Mesenchymal stem cell (in vitro differentiated cells and primary cell): ENCODE data around the gene OBI1.
A peak's percentile ranks its signal among the peaks of the same experiment; 100 is the strongest.

Experiments used
- DNase-seq: peaks from one replicate; pipeline ENCODE4 v3.0.0-alpha.2; 2013
- H2AFZ ChIP-seq: one replicate; pipeline ENCODE4 v1.6.1; 2013; ENCODE audit warnings: low read depth, mild to moderate bottlenecking, control low read depth, inconsistent platforms, low read length, moderate library complexity
- H2AK5ac ChIP-seq: 2 replicates; pipeline ENCODE4 v1.6.1; 2013; ENCODE audit warnings: low read length, moderate library complexity, mild to moderate bottlenecking, inconsistent platforms; ENCODE audit not compliant: severe bottlenecking
- H2BK120ac ChIP-seq: one replicate; pipeline ENCODE4 v1.6.1; 2013; ENCODE audit warnings: low read depth, mild to moderate bottlenecking, inconsistent platforms, low read length, moderate library complexity
- H2BK12ac ChIP-seq, 2 experiments: one replicate each; pipeline ENCODE4 v1.6.1; 2013; ENCODE audit warnings: inconsistent platforms in 2 of 2, low read length in 2 of 2, mild to moderate bottlenecking in 2 of 2, moderate library complexity in 2 of 2, control low read depth in 1 of 2
- H2BK15ac ChIP-seq: one replicate; pipeline ENCODE4 v1.6.1; 2013; ENCODE audit warnings: mild to moderate bottlenecking, low read depth, inconsistent platforms; ENCODE audit not compliant: poor library complexity, severe bottlenecking
- H2BK5ac ChIP-seq: 2 replicates; pipeline ENCODE4 v1.6.1; 2013; ENCODE audit warnings: low read depth, mild to moderate bottlenecking, low read length, control low read depth, inconsistent platforms; ENCODE audit not compliant: poor library complexity, severe bottlenecking
- H3K14ac ChIP-seq, 2 experiments: one replicate each; pipeline ENCODE4 v1.6.1; 2013; ENCODE audit warnings: inconsistent platforms in 2 of 2, low read length in 2 of 2, control low read depth in 1 of 2, mild to moderate bottlenecking in 1 of 2, moderate library complexity in 1 of 2
- H3K18ac ChIP-seq, 2 experiments: one replicate each; pipeline ENCODE4 v1.6.1; 2013; ENCODE audit warnings: inconsistent platforms in 2 of 2, low read length in 2 of 2, control low read depth in 1 of 2, low read depth in 1 of 2, mild to moderate bottlenecking in 1 of 2
- H3K23ac ChIP-seq, 2 experiments: one replicate each; pipeline ENCODE4 v1.6.1; 2013; ENCODE audit warnings: inconsistent platforms in 2 of 2, low read length in 2 of 2, mild to moderate bottlenecking in 2 of 2, moderate library complexity in 2 of 2, control low read depth in 1 of 2
- H3K27ac ChIP-seq: 2 replicates; pipeline ENCODE4 v1.5.1; 2013; ENCODE audit warnings: mild to moderate bottlenecking, moderate library complexity, low read length, control low read depth, inconsistent platforms; ENCODE audit not compliant: poor library complexity, severe bottlenecking
- H3K27me3 ChIP-seq, 2 experiments: 2 replicates each; pipeline versions ENCODE4 v1.6.1 to v1.7.0; 2013; ENCODE audit warnings: low read length in 2 of 2, mild to moderate bottlenecking in 2 of 2, moderate library complexity in 2 of 2, control low read depth in 1 of 2, inconsistent platforms in 1 of 2; ENCODE audit not compliant: control insufficient read depth in 1 of 2, insufficient read depth in 1 of 2
- H3K36me3 ChIP-seq, 2 experiments: 2 replicates each; pipeline versions ENCODE4 v1.6.1 to v1.7.0; 2013; ENCODE audit warnings: low read length in 2 of 2, control low read depth in 1 of 2, inconsistent platforms in 1 of 2, low read depth in 1 of 2, mild to moderate bottlenecking in 1 of 2; ENCODE audit not compliant: insufficient read depth in 2 of 2, control insufficient read depth in 1 of 2
- H3K4ac ChIP-seq, 2 experiments: one replicate each; pipeline ENCODE4 v1.6.1; 2013; ENCODE audit warnings: inconsistent platforms in 2 of 2, low read length in 2 of 2, mild to moderate bottlenecking in 2 of 2, moderate library complexity in 2 of 2, control low read depth in 1 of 2, low read depth in 1 of 2
- H3K4me1 ChIP-seq: 2 replicates; pipeline ENCODE4 v1.6.1; 2013; ENCODE audit warnings: low read depth, low read length, control low read depth; ENCODE audit not compliant: control insufficient read depth, insufficient read depth
- H3K4me2 ChIP-seq: 2 replicates; pipeline ENCODE4 v1.6.1; 2013; ENCODE audit warnings: low read length, mild to moderate bottlenecking, inconsistent platforms; ENCODE audit not compliant: poor library complexity, severe bottlenecking
- H3K4me3 ChIP-seq, 2 experiments: 2 replicates each; pipeline versions ENCODE4 v1.5.1 to v1.7.0; 2013; ENCODE audit warnings: low read length in 2 of 2, mild to moderate bottlenecking in 2 of 2, control low read depth in 1 of 2, low read depth in 1 of 2; ENCODE audit not compliant: insufficient read depth in 1 of 2
- H3K79me1 ChIP-seq: replicated peaks from 2 replicates; pipeline ENCODE4 v1.6.1; 2013; ENCODE audit warnings: mild to moderate bottlenecking, control low read depth, low read length, inconsistent platforms; ENCODE audit not compliant: poor library complexity, severe bottlenecking
- H3K9ac ChIP-seq: 2 replicates; pipeline ENCODE4 v1.7.0; 2013; ENCODE audit warnings: mild to moderate bottlenecking, low read length, moderate library complexity
- H3K9me3 ChIP-seq: 2 replicates; pipeline ENCODE4 v1.7.0; 2013; ENCODE audit warnings: mild to moderate bottlenecking, low read length; ENCODE audit not compliant: control insufficient read depth
- H4K8ac ChIP-seq: one replicate; pipeline ENCODE4 v1.6.1; 2013; ENCODE audit warnings: inconsistent platforms, mild to moderate bottlenecking, low read length, moderate library complexity
- H4K91ac ChIP-seq: one replicate; pipeline ENCODE4 v1.6.1; 2013; ENCODE audit warnings: mild to moderate bottlenecking, low read length, inconsistent platforms
- WGBS: methylation state at CpG from one replicate; pipeline ENCODE4 v1.1.7; 2013; ENCODE audit warnings: mixed read lengths; 5-methylcytosine and 5-hydroxymethylcytosine counted together

OBI1 gene

GRCh38 chr13:78689011-78689410, 30.1 kb upstream of the OBI1 start:
- H2BK15ac ChIP-seq, result no peak overlapping the region
- H2AFZ ChIP-seq, result no peak overlapping the region
- H4K8ac ChIP-seq, result no peak overlapping the region
- H3K4me3 ChIP-seq, result no peak overlapping the region
- H3K18ac ChIP-seq, result no peak overlapping the region
- no peak overlapping the region for H2BK12ac ChIP-seq
- H3K36me3 ChIP-seq, result no peaks in the 10 kb centered on the region
- 52% methylated on average over 2 of the region's 2 CpGs for WGBS
- H3K9me3 ChIP-seq, result no peaks in the 10 kb centered on the region
- no peak overlapping the region for H3K27ac ChIP-seq
- H3K4ac ChIP-seq, result no peak overlapping the region
- H3K4me1 ChIP-seq, result no peaks in the 10 kb centered on the region
- peaks cover 0 to 4% of the 10 kb centered on the region in 2 experiments for H3K27me3 ChIP-seq
- H2BK5ac ChIP-seq, result no peak overlapping the region
- no peak overlapping the region for H3K14ac ChIP-seq
- H2BK120ac ChIP-seq, result no peak overlapping the region
- H3K9ac ChIP-seq, result no peak overlapping the region
- H4K91ac ChIP-seq, result no peak overlapping the region
- no peaks in the 10 kb centered on the region for H3K79me1 ChIP-seq
- no peak overlapping the region for H2AK5ac ChIP-seq
- peak; percentile 2 for DNase-seq
- no peak overlapping the region for H3K23ac ChIP-seq
- no peak overlapping the region for H3K4me2 ChIP-seq

GRCh38 chr13:78686461-78686860, 27.5 kb upstream of the OBI1 start:
- Histone ChIP-seq H3K4me1 (no peaks in the 10 kb centered on the region), H3K4me3 (no peak overlapping the region), H3K18ac (no peak overlapping the region), H4K8ac (no peak overlapping the region), H2BK120ac (no peak overlapping the region), H2AK5ac (no peak overlapping the region), H2BK12ac (no peak overlapping the region), H3K4me2 (no peak overlapping the region), H3K36me3 (no peaks in the 10 kb centered on the region), H4K91ac (no peak overlapping the region), H3K27ac (no peak overlapping the region), H3K14ac (no peak overlapping the region), H3K4ac (no peak overlapping the region), H2BK5ac (no peak overlapping the region), H2AFZ (no peak overlapping the region), H3K9me3 (no peaks in the 10 kb centered on the region), H3K23ac (no peak overlapping the region), H2BK15ac (no peak overlapping the region), H3K9ac (no peak overlapping the region), H3K27me3 (no peaks in the 10 kb centered on the region), H3K79me1 (no peaks in the 10 kb centered on the region)
- 100% methylated on average over 1 of the region's 4 CpGs for WGBS
- no peak for DNase-seq

GRCh38 chr13:78680576-78681350, 21.8 kb upstream of the OBI1 start:
- Histone ChIP-seq H4K91ac (no peak overlapping the region), H3K4me1 (no peaks in the 10 kb centered on the region), H2BK15ac (no peak overlapping the region), H3K9me3 (no peaks in the 10 kb centered on the region), H3K4ac (no peak overlapping the region), H3K18ac (no peak overlapping the region), H3K9ac (no peak overlapping the region), H3K23ac (no peak overlapping the region), H3K4me2 (no peak overlapping the region), H2AK5ac (no peak overlapping the region), H3K27ac (no peak overlapping the region), H3K14ac (no peak overlapping the region), H2AFZ (no peak overlapping the region), H2BK12ac (no peak overlapping the region), H3K79me1 (no peaks in the 10 kb centered on the region), H2BK5ac (no peak overlapping the region), H4K8ac (no peak overlapping the region), H3K36me3 (no peaks in the 10 kb centered on the region), H3K4me3 (no peak overlapping the region), H2BK120ac (no peak overlapping the region), H3K27me3 (no peaks in the 10 kb centered on the region)
- 45% methylated on average over 4 of the region's 6 CpGs for WGBS
- no peak for DNase-seq

- Histone ChIP-seq H3K4ac (no peak overlapping the region), H2AFZ (no peak overlapping the region), H2AK5ac (no peak overlapping the region), H3K9me3 (no peaks in the 10 kb centered on the region), H3K4me3 (no peak overlapping the region), H2BK12ac (no peak overlapping the region), H3K4me2 (no peak overlapping the region), H3K14ac (no peak overlapping the region), H3K9ac (no peak overlapping the region), H2BK120ac (no peak overlapping the region), H4K91ac (no peak overlapping the region), H3K79me1 (no peaks in the 10 kb centered on the region), H3K18ac (no peak overlapping the region), H3K27ac (no peak overlapping the region), H3K23ac (no peak overlapping the region), H2BK5ac (no peak overlapping the region), H3K4me1 (no peaks in the 10 kb centered on the region), H3K27me3 (no peaks in the 10 kb centered on the region), H4K8ac (no peak overlapping the region), H2BK15ac (no peak overlapping the region), H3K36me3 (no peaks in the 10 kb centered on the region)
- WGBS, result 87% methylated on average over 8 of the region's 8 CpGs
- no peak for DNase-seq
Measured at GRCh38 chr13:78680115-78680561, 21.2 kb upstream of the OBI1 start.
